GM21786 (cell line): ENCODE measurements around the gene PIK3IP1.
A peak's percentile ranks its signal among the peaks of the same experiment; 100 is the strongest.

Source experiments
- ATAC-seq: cut with Tn5 transposase; IDR thresholded peaks from one replicate; pipeline ENCODE4 v1.9.1; 2021; ENCODE audit not compliant: unreplicated experiment

The PIK3IP1 gene

DNA sequence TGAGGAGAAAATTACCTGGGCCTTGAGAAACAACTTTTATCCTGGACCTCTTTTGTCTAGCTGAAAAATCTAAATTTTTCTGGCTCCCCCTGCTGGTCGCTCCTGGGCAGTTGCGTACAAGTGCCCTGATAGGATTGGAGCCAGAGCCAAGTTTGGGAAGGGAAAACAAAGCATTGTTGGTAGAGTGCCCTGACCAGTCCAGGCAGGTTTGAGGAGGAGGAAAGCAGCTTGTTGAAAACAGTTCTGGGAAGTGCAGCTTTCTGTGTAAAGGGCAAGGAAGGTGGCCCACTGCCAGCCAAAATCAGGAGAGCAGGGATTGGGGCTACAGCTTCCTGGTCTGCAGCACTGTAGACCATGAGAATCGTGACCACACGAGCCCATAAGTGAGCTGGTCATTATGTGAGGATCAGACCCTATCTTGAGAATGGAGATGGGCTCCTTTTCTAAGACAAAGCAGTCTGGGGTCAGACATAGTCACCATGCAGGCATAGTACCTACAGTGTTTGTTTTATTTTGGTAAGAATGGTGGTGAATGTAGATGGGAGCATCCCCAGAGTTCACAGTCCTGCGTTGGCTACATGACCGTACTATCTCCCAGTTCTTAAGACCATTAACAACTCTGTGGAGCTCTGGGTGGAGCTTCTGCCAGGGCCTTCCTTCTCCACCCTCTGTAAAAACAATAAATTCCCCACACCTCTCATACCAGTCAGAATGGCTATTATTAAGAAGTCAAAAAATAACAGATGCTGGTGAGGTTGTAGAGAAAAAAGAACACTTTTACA, 21.3 kb upstream of the PIK3IP1 start:
- ATAC-seq: no peak

DNA sequence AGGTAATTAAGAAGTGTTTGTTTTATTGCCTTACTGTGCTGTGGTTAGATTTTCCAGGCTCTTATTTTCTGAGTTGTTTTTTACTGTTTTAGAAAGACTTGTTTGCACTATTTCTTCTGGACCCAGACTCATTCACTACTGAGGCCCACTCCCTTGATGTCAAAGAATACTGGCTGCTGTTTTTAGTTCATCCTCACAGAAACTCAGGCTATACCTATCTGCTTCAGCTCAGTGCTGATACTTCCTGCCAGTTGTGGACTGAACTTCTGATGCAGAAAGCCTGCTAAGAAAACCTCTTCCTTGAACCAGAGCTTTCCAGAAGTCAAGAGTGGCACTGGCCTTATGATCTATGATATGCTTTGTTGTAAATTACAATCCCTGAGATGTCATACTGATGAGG, 15.9 kb upstream of the PIK3IP1 start:
- no peak for ATAC-seq

DNA sequence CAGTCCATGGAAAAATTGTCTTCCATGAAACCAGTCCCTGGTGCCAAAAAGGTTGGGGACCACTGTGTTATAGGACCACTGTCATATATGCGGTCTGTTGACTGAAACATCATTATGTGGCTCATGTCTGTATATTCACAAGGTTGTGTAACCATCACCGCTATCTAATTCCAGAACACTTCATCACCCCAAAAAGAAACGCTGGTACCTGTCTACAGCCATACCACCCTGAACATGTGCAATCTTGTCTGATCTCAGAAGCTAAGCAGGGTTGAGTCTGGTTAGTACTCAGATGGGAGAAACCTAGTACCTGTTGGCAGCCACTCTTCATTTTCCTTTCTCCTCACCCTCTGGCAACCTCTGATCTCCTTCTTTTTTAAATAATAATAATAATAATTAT, 12.9 kb upstream of the PIK3IP1 start:
- no peak for ATAC-seq

DNA sequence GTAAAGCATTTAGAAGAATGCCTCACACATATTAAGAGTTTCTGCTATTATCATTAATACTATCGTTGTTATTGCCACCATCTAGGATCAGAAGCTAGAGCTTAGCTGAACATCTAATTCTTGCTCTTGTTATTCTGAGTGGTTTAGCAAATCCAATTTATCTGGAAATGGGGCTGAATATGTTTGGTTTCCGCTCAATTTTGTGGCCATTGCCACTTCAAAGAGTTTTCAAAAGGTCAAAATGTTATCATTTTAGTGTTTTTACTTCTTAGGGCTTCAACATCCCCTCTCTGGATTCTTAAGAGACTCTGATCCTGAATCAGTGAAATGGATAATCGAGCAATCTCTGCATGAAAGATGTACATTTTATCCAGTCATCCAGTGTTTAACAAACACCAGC, 10.2 kb upstream of the PIK3IP1 start:
- ATAC-seq: no peak

DNA sequence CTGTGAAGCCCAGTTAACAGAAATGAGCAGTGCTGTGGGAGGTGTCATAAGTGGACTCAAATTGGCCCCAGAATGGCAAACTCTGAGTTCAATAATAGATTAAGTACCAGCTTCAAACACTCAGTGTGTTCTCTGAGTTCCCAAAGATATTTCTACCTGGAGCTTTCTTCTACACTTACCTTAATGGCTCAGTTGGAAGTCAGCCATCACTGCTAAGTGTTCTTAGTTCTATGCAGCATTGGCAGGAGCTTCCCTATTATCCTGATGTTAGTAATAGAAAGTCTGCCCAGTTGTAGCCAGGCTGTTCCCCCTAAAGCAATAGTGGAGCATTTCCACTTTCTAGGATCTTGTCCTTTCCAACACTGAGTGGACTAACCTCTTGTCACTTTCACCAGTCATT, 9.7 kb upstream of the PIK3IP1 start:
- no peak for ATAC-seq

DNA sequence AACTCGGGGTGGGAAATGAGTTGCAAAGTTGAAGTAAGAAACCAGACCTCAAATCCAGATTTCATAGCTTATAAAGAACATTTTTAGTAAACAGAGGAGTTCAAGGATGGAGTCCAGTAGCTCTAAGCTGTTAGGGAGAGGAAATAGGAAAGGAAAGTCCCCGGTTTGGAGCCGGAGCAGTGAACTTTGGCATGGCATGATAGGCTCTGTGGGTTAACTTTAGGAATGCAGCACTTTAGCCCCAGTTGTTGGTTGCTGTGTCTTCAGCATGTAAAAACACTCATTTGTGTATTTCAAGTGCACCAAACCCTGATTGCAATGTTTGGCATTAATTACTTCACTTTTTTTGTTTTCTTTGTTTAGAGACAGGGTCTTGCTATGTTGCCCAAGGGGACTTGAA, 8.6 kb upstream of the PIK3IP1 start:
- ATAC-seq: no peak

DNA sequence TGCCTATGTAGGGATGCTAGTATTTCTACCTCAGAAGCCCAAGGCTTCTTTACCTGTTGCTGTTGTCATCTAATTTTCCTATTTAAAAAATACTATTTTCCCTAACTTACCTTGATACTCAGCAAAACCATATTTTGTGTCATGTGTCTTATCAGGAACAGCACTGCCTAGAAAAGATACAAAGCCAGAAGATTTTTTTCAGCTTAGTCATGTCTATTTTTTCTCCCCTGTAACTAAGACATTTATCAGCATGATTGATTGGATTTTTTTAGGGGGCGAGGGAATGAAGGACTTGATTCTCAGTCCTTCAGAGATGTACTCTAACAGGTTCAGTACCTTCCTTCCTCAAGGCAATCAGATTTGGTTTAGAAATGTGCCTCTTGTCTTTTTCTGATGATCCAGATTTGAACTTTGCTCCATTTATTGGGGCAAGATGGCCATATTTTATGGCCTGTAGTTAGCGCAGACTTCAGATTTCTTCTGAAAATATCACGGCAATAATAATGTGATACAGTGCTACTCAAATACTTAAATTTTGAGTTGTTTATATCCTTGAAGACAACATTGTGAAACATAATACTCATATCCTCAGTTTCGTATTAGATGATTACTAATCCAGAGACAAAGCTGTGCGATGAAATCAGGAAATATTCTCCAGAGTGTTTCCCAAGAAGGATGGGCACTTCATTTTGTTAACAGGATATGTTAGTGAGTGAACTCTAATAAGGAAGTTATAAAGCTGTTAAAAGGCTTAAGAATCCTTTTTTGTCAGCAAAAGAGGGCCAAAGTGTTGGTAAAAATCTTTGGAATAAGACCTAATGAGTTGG, 3.8 kb upstream of the PIK3IP1 start:
- ATAC-seq: no peak

DNA sequence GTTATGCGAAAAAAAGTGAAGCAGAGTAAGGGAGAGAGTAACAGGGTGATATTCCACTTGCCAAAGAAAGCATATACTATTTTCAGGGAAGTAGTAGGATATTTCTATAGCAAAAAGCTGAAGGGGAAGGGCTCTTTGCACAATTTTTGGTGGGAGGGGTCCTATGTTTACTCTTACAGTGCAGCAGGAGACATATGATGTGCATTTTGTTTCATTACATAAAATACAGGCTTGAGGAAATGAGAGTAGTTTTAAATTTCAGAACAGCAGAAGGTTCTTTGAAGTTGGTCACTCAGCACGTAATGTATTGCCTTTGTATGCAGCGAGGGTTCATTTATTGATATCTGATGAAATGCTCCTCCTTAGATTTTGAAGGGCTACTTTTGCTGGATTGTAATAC, 3.1 kb upstream of the PIK3IP1 start:
- ATAC-seq: no peak

DNA sequence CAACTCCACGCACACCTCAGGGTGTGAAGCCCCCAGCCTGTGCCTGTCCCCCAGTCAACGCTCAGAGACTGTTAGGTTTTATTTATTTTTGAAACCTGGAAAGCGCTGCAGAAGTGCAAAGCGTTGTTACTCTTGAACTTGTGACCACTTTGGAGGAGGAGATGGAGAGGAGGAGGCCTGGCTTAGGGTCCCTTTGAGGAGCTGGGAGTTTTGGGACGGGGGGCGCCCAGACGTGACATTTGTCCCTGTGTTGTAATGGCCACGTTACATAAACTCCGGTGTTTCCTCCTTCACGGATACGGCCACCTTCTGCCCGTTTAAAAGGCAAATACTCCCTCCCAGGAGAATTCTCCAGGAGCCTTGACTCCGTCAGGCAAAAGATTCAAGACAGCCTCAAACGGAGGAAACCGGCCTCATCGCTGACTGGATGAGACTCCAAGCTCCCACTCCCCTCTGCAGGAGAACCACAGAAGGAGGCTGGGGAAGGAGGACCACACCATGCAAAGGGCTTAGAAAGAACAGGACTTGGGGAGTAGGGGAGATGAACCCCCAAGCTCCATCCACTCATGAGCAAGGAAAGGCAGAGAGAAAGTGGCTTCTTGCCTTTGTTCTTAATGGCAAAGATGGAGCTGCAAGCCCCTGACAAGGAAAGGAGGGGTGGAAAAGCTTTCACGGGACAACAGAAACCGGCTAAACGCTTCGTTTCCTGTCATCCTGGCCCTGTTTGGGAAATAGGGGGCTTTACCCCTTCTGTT, 630 bp downstream of the PIK3IP1 start:
- no peak for ATAC-seq

DNA sequence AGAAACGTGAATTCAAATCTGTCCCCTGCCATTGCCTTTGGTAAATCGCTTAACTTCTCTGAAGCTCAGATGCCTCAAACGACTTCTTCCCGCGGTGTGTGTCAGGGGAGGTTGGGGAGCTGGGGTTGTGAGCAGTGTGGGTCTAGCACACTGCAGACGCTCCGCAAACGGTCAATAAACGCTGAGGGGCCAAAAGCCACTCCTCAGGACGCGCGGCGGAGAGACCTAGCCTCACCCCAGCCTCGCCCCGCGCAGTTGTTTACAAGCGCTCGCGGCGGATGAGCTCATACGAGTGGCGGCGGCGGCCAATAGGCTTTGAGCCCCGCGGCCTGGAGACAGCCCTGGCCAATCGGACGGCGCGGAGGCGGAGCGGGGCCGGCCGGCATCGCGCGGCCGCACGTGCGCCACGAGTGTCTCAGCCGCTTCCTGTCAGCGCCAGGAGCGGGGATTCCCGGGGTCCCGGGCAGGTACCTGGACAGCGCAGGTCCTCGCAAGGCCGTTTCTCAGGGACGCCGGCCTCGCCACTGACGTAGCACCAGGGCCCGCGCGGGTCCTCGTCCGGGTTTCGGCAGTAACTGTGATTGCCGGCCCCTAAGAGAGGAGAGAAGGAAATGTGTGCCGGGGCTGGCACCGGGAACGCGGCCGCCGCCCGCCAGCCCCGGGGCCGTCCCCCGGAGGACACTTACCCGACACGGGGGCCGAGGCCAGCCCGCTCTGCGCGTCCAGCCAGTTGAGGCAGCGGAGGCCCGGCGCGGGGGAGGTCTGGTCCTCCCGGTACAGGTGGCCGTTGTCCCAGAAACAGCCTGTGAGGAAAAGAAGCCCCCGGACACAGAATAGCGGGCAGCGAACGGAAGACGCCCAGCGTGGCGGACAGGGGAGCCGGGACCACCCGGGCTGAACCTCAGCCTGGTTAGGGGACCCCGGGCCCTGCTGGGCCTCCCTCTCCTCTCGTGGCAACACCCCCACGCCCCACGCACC, 1.5 kb downstream of the PIK3IP1 start:
- ATAC-seq: peak; percentile 78

DNA sequence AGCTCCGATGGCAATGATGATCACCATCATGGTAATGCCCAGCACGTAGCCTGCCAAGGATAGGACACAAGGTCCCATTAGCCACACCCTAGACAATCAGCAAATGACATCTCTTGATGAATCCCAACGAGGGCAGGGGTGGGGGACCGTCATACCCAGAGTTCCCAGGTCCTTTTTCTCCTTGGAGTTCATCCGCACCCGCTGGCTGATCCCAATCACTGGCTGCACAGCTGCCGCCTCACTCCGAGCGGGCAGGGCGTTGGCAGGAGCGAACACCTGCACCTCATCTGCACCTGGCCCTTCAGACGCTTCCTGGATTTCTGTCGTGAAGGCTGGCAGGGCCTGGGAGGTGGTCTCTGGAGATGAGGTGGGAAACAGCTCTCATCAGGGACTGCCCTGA, 2.9 kb downstream of the PIK3IP1 start:
- ATAC-seq: no peak

DNA sequence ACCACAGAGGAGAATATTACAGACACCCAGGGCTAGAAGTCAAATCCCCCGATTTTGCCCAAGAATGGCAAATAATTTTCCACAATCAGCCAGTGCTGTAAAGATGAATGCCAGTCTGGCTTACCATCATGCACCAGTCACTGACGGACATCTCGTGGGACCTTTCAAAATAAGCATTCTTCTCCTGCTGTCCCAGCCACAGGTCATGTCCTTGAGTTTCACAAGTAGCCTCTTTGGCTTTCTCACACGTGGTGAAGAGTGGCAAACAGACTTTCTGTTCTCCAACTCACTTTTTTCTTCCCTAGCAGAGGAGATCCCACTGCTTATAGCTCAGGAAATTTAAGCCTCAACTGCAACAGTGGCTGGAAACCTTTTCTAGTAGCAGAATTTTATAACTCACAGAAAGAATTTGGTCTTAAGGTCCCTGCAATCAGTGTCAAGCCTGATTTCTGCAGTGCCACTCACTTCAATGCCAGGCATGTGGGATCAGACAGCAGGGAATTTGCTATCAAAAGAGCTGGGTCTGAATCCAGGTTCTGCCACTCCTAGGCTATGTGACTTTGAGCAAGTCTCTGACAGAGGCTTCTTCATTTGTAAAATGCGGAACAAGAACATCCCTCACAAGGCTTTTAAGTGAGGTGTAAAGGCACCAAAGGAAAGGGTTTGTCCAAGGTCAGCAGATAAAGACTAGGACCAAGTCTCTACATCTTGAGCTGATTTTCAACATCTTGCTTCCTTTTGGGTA, 3.6 kb downstream of the PIK3IP1 start:
- no peak for ATAC-seq

DNA sequence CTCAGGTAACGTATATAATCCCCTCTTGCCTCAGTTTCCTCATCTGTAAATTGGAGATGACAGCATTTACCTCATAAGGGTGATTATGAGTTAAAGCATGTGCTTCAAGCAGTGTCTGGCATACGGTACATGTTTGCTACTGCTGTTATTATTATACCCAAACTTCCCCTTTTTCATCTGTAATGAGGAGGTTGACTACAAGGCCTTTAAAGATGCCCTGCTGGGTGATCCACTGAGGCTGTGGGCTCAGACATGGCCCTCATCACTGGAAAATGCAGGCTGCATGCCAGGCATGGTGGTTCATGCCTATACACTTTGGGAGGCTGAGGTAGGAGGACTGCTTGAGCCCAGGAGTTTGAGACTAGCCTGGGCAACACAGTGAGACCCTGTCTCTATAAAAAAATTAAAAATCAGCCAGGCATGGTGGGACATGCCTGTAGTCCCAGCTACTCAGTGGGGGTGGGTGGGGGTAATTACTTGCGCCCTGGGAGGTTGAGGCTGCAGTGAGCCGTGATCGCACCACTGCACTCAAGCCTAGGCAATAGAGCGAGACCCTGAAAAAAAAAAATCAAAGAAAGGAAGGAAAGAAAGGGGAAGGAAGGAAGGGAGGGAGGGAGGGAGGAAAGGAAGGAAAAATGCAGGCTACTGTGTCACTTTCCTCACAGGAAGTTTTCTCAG, 4.3 kb downstream of the PIK3IP1 start:
- no peak for ATAC-seq

DNA sequence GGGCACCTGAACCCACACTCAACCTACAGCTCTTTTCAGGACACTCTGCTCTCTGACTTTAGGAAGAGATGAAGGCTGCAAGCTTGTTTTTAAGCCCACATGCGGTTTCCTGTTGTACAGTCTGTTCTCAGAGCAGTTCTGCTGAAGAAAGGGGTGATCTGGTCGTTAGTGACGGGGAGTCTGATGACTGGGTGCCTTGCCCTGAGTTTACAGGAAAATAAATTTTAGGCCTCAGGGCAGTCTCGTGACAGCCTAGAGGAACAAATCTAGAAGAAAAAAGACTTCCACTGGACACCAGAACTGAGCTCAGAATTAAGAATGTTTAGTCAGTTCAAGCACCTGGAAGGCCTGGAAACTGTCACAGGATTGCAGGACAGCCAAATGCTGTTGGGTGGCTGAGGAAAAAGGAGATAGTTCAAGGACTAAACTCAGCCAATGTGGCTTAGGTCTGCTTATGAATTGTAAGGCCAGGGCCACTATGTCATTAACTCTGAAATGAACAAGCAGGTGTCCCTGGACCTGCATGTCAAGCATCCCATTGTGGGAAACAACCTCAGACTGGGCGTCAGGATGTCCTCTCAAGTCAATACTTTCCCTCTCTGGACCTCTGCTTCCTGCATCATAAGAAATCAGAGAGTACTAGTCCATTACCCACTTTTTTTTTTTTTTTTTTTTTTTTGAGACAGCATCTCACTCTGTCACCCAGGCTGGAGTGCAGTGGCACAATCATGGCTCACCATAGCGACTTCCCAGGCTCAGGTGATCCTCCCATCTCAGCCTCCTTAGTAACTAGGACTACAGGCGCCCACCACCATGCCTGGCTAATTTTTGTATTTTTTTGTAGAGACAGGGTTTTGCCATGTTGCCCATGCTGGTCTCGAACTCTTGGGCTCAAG, 5.7 kb downstream of the PIK3IP1 start:
- no peak for ATAC-seq

DNA sequence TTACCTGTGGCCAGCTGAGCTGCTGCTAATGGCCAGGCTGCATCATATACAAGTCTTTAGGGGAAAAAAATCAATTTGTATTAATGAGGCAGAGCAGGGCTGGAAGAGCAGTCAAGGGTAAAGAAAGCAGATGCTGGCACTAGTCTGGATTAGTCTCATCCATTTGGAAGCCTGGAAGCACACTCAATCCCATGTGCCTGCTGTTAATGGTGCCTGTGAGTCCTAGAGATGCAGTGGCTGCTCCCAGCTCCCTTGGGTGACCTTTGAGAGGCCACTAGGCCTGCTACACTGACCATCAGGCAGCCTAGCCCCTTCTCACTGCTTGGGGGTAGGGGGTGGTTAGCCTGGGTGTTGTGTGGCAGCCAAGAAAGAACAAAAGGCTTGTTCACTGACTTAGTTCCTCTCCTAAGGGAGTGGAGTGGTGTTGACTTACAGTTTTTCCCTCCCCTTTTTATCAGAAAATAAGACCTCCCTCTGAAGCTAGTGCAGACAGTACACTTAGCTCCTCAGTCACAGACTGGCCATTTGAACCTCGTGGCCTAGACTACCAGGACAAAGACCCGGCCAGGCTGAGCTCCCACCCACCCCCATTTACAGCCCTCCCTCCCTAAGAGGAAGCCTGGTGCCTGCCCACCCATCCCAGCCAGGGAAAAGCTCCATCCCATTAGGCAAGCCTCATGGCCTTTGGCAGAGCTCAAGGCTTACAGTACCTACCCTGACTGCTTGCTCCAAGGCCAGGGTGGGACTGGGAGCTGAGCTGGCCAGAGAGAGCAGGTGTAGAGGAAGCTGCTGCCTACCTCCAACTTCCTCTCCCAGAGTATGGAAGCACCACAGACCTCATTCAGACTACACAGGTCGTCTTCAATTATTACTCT, 7.8 kb downstream of the PIK3IP1 start:
- no peak for ATAC-seq

DNA sequence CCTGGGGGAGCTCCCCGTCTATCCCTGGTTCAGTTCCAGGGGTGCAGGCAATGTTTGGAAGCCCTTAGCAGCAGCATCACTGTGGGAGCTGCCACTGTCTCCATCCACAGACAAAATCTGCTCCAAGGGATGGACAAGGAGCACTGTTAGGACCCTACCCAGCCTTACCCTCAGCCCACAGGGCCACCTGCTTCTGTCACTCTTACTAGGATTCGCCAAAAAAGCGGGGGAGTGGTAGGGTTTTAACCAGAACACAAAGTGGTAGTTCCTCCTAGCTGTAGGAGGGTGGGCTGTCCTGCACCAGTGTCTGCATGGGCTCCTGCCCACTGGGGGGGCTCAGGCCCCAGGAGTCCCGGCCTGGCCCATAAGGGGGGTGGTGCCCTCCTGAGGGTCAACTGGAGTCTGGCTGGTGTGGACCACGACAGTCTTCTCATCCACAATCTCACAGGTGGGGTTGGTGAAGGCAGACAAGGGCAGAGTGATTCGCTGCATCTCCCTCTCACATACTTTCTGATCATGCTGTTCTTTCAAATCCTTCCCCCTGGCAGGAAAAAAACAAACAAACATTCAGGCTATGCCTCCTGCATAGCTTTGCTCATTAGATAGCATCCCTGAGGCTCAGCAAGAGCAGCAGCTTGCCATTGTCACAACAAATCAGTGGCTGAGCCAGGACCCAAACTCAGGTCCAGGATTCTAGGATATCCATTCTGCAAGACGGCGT, 9.4 kb downstream of the PIK3IP1 start:
- ATAC-seq: no peak

DNA sequence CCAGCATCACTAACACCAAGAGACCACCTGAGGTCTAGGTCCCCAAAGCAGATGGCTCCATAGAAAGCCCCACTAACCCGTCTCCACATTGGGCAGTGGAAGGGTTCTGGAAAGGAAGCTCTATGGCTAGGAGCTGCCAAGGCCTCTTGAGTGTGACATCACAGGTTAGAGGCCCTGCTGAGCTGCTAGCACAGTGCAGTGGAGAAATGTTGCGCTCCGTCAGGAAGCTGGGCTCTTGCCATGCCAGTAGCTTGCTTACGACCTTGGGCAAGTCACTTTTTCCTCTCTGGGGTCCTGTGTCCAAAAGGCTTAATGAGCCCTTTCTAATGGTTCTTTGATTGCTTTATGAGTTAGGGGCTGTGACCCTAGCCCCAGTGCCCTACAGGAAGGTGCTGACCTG, 10.6 kb downstream of the PIK3IP1 start:
- ATAC-seq: no peak
